ENCODE data around the gene TECR. TPM values are rescaled to one million over a fixed set of nuclear protein-coding genes. Genes with fewer than 3 reads are reported as not detected.

The TECR gene
- total RNA-seq, 1 experiment from 2014 or later: 232 TPM

- Histone ChIP-seq H3K27me3 (ENCODE audit: insufficient read depth, low read length) (no peaks in the 10 kb centered on the region), H4K20me1 (ENCODE audit: insufficient read depth) (0 out of 2 replicates have a peak, but pooled peaks cover 3% of the 10 kb centered on the region), H3K4me2 (ENCODE audit: low read length) (no peak overlapping the region), H3K79me2 (ENCODE audit: insufficient read depth, low read length) (peaks cover 92% of the 10 kb centered on the region), H3K4me3 (replicated peaks in 1 of 2; ENCODE audit: low read depth in 1 of 2, low read length in 2 of 2) (no peak overlapping the region), H3K4me1 (ENCODE audit: control insufficient read depth in 1 of 2, insufficient read depth in 2 of 2, low read length in 2 of 2) (peaks cover 30 to 47% of the 10 kb centered on the region in 2 experiments), H3K9ac (ENCODE audit: low read length) (no peak overlapping the region), H3K9me3 (ENCODE audit: control insufficient read depth in 1 of 2, insufficient read depth in 1 of 2, low read depth in 1 of 2, low read length in 2 of 2) (no peaks in the 10 kb centered on the region), H2AFZ (ENCODE audit: low read depth, low read length, poor library complexity, severe bottlenecking) (no peak overlapping the region), H3K9me2 (ENCODE audit: insufficient read depth) (no peaks in the 10 kb centered on the region), H3K27ac (ENCODE audit: low read depth, low read length) (no peak overlapping the region), H3K36me3 (ENCODE audit: control insufficient read depth in 1 of 2, insufficient read depth in 2 of 2, low read length in 2 of 2) (no peaks in the 10 kb centered on the region; a peak in 2 of 4 replicates)
- TF ChIP-seq POLR2A (IDR thresholded peaks at IDR 0.05; ENCODE audit: borderline replicate concordance, extremely low read depth, insufficient read depth, insufficient read length): no peak
- TF ChIP-seq SP1 (IDR thresholded peaks at IDR 0.05; ENCODE audit: low read depth): no peak
- TF ChIP-seq SIN3A (IDR thresholded peaks at IDR 0.05; ENCODE audit: low read depth): no peak
- TF ChIP-seq RAD21 (IDR thresholded peaks at IDR 0.05; ENCODE audit: low read depth): no peak
- no peak for TF ChIP-seq EZH2phosphoT487 (IDR thresholded peaks at IDR 0.05; ENCODE audit: borderline replicate concordance)
- TF ChIP-seq SRF (IDR thresholded peaks at IDR 0.05; ENCODE audit: low read depth): no peak
- no peak for TF ChIP-seq ELF1 (IDR thresholded peaks at IDR 0.05; ENCODE audit: borderline replicate concordance, low read depth)
- TF ChIP-seq FOSL1 (IDR thresholded peaks at IDR 0.05; ENCODE audit: low read depth): no peak
- TF ChIP-seq POLR2AphosphoS5 (IDR thresholded peaks at IDR 0.05; ENCODE audit: low read depth, low read length): no peak
- no peak for TF ChIP-seq ZNF274 (IDR thresholded peaks at IDR 0.05; ENCODE audit: low read depth, low read length)
- TF ChIP-seq ATF3 (IDR thresholded peaks at IDR 0.05): no peak
- TF ChIP-seq JUND (IDR thresholded peaks at IDR 0.05): no peak
- TF ChIP-seq MAX (IDR thresholded peaks at IDR 0.05): no peak
- no peak for TF ChIP-seq EGR1 (IDR thresholded peaks at IDR 0.05; ENCODE audit: low read depth)
- TF ChIP-seq YY1 (IDR thresholded peaks at IDR 0.05; ENCODE audit: extremely low read depth, insufficient replicate concordance, low read depth, low read length): no peak
- TF ChIP-seq REST (IDR thresholded peaks at IDR 0.05; ENCODE audit: low read depth): no peak
- TF ChIP-seq EZH2 (IDR thresholded peaks at IDR 0.05): no peak
- no peak for TF ChIP-seq TCF7L2 (IDR thresholded peaks at IDR 0.05; ENCODE audit: borderline replicate concordance, extremely low read depth, insufficient read depth, insufficient read length)
- TF ChIP-seq ZFX (IDR thresholded peaks at IDR 0.05): no peak
- ChIA-PET POLR2A (no interaction called here), RAD21 (ENCODE audit: low non-redundant PET in 1 of 2, low total read pairs in 2 of 2, uncharacterized antibody in 2 of 2, unreplicated experiment in 2 of 2) (no interaction called here), CTCF (no interaction called here)
- intact Hi-C loops (cut with micrococcal nuclease): loop anchor here (5.0 kb wide), 1 partner anchor 129 kb away; no protein-coding TSS in a partner anchor
- DNase-seq (ENCODE audit: low read depth, low spot score) (no peak), ATAC-seq (no peak)
- BruUV-seq (replicated peaks): no TSS peak
These were observed 29.1 kb downstream of the TECR start for GRCh38 chr19:14558370-14559066.
